DMS79 (cell line): ENCODE measurements around the gene SGCD.
"Not testable (repeated sequence)": the region's sequence is repeated elsewhere in the genome, so short reads cannot be mapped to it uniquely, and the experiment has no call there.

ENCODE experiments used
- DNase-seq: peaks from one replicate; lab custom pipeline; 2025; lab: John Stamatoyannopoulos, UW

The SGCD gene

GRCh38 chr5:156582193-156582598, 255.2 kb downstream of the SGCD start:
- DNase-seq: no peak

GRCh38 chr5:156584871-156585270, 257.9 kb downstream of the SGCD start:
- DNase-seq: no peak

GRCh38 chr5:156585999-156586398, 259.0 kb downstream of the SGCD start:
- no peak for DNase-seq

GRCh38 chr5:156587012-156587411, 260.0 kb downstream of the SGCD start:
- no peak for DNase-seq

- no peak for DNase-seq
Observed at GRCh38 chr5:156588306-156588705, 261.3 kb downstream of the SGCD start.

GRCh38 chr5:156589104-156589945, 262.4 kb downstream of the SGCD start:
- no peak for DNase-seq

GRCh38 chr5:156589946-156590216, 262.9 kb downstream of the SGCD start:
- no peak for DNase-seq

GRCh38 chr5:156590978-156591377, 264.0 kb downstream of the SGCD start:
- DNase-seq: no peak

- DNase-seq: no peak
Observed at GRCh38 chr5:156591631-156592030, 264.7 kb downstream of the SGCD start.

GRCh38 chr5:156593546-156593945, 266.6 kb downstream of the SGCD start:
- no peak for DNase-seq

GRCh38 chr5:156594406-156594805, 267.4 kb downstream of the SGCD start:
- DNase-seq: no peak

GRCh38 chr5:156595132-156595787, 268.3 kb downstream of the SGCD start:
- DNase-seq: no peak

- DNase-seq: no peak
Observed at GRCh38 chr5:156597276-156597675, 270.3 kb downstream of the SGCD start.

GRCh38 chr5:156598964-156599363, 272.0 kb downstream of the SGCD start:
- DNase-seq: no peak

GRCh38 chr5:156610582-156610981, 283.6 kb downstream of the SGCD start:
- not testable (repeated sequence) for DNase-seq

- no peak for DNase-seq
Observed at GRCh38 chr5:156615901-156616300, 288.9 kb downstream of the SGCD start.

- DNase-seq: no peak
Observed at GRCh38 chr5:156617426-156617825, 290.5 kb downstream of the SGCD start.

- DNase-seq: no peak
Observed at GRCh38 chr5:156618601-156619000, 291.6 kb downstream of the SGCD start.

- DNase-seq: no peak
Observed at GRCh38 chr5:156621719-156622118, 294.8 kb downstream of the SGCD start.

- no peak for DNase-seq
Observed at GRCh38 chr5:156623381-156624040, 296.5 kb downstream of the SGCD start.

- no peak for DNase-seq
Observed at GRCh38 chr5:156624686-156625085, 297.7 kb downstream of the SGCD start.

- DNase-seq: no peak
Observed at GRCh38 chr5:156628421-156628820, 301.5 kb downstream of the SGCD start.

GRCh38 chr5:156631005-156631404, 304.0 kb downstream of the SGCD start:
- no peak for DNase-seq
